Left forelimb (tissue), 1 donor: Measurements from ENCODE around the gene INPP4A.

Source experiments
- DNase-seq: peaks from one replicate; pipeline ENCODE4 v3.0.0-alpha.2; 2018; ENCODE audit warnings: low spot score

The INPP4A gene

GRCh38 chr2:98496750-98497493 is 52.3 kb downstream of the INPP4A start:
- no peak for DNase-seq

GRCh38 chr2:98498703-98499440 is 54.2 kb downstream of the INPP4A start:
- DNase-seq, result no peak

- no peak for DNase-seq
Observed at GRCh38 chr2:98500561-98500960, 55.9 kb downstream of the INPP4A start.

- peak; percentile 12 for DNase-seq
Observed at GRCh38 chr2:98501223-98501622, 56.6 kb downstream of the INPP4A start.

GRCh38 chr2:98501876-98502275 is 57.2 kb downstream of the INPP4A start:
- peak; percentile 50 for DNase-seq

- DNase-seq, result peak; percentile 33
Observed at GRCh38 chr2:98502556-98503335, 58.1 kb downstream of the INPP4A start.

GRCh38 chr2:98503481-98504105 is 58.9 kb downstream of the INPP4A start:
- DNase-seq, result peak; percentile 55

- DNase-seq, result peak; percentile 36
Observed at GRCh38 chr2:98504381-98505109, 59.9 kb downstream of the INPP4A start.

GRCh38 chr2:98505311-98505808 is 60.7 kb downstream of the INPP4A start:
- DNase-seq, result peak; percentile 33

- DNase-seq, result no peak
Observed at GRCh38 chr2:98505971-98506664, 61.5 kb downstream of the INPP4A start.

GRCh38 chr2:98506881-98507280 is 62.2 kb downstream of the INPP4A start:
- DNase-seq, result peak; percentile 50

- peak; percentile 40 for DNase-seq
Observed at GRCh38 chr2:98507461-98507860, 62.8 kb downstream of the INPP4A start.

GRCh38 chr2:98507891-98508708 is 63.4 kb downstream of the INPP4A start:
- DNase-seq, result peak; percentile 62

- DNase-seq, result peak; percentile 34
Observed at GRCh38 chr2:98508709-98509066, 64.0 kb downstream of the INPP4A start.

- peak; percentile 30 for DNase-seq
Observed at GRCh38 chr2:98509542-98510321, 65.1 kb downstream of the INPP4A start.

GRCh38 chr2:98510322-98510662 is 65.6 kb downstream of the INPP4A start:
- no peak for DNase-seq

GRCh38 chr2:98511981-98512380 is 67.3 kb downstream of the INPP4A start:
- DNase-seq, result no peak

GRCh38 chr2:98512699-98513098 is 68.0 kb downstream of the INPP4A start:
- DNase-seq, result peak; percentile 11

- peak; percentile 12 for DNase-seq
Observed at GRCh38 chr2:98514096-98514639, 69.5 kb downstream of the INPP4A start.
